WTC11 (cell line): ENCODE measurements around the gene SCG5. TPM values are rescaled to one million over a fixed set of nuclear protein-coding genes. Genes with fewer than 3 reads are reported as not detected.

ENCODE experiments used
- ATAC-seq: fragments of 200-7000 bp; cut with Tn5 transposase; 2 replicates; pipeline ENCODE4 v1.10.0; 2021; ENCODE audit warnings: mild to moderate bottlenecking, moderate library complexity
- CTCF ChIA-PET: fragments of 300-600 bp; sonication (Branson Sonifier 250); formaldehyde crosslinking; loops from one replicate; lab custom pipeline; 2021; ENCODE audit warnings: antibody characterized with exemption; lab: Charles Lee
- POLR2A ChIA-PET: fragments of 350-600 bp; sonication (Branson Sonifier 250); formaldehyde crosslinking; loops from one replicate; lab custom pipeline; 2021; ENCODE audit warnings: antibody characterized with exemption; lab: Charles Lee
- DNase-seq: peaks from one replicate; pipeline ENCODE4 v3.0.0; 2021; ENCODE audit warnings: low spot score
- H3K27ac Mint-ChIP-seq: 2 replicates; pipeline ENCODE4 v1.8.0; 2021; ENCODE audit warnings: mixed read lengths
- H3K27me3 Mint-ChIP-seq: 2 replicates; pipeline ENCODE4 v1.8.0; 2021; ENCODE audit warnings: low read depth, mild to moderate bottlenecking, moderate library complexity, mixed read lengths
- H3K36me3 Mint-ChIP-seq: 2 replicates; pipeline ENCODE4 v1.8.0; 2021; ENCODE audit warnings: mixed read lengths
- H3K4me1 Mint-ChIP-seq: 2 replicates; pipeline ENCODE4 v1.8.0; 2022; ENCODE audit warnings: mixed read lengths
- H3K4me3 Mint-ChIP-seq: 2 replicates; pipeline ENCODE4 v1.8.0; 2021; ENCODE audit warnings: mild to moderate bottlenecking, moderate library complexity, mixed read lengths
- H3K9me3 Mint-ChIP-seq: 2 replicates; pipeline ENCODE4 v1.8.0; 2021; ENCODE audit warnings: mixed read lengths
- ATF2 ChIP-seq: sonication (generic); formaldehyde crosslinking; IDR thresholded peaks from 2 replicates; pipeline ENCODE4 v1.8.1; 2022; ENCODE audit warnings: low read depth, missing genetic modification reagents, borderline replicate concordance
- CDX4 ChIP-seq: fragments of 250-450 bp; sonication (Bioruptor Pico); IDR thresholded peaks from 2 replicates; pipeline ENCODE4 v1.9.0; 2021; ENCODE audit warnings: moderate library complexity, mild to moderate bottlenecking, inconsistent platforms, borderline replicate concordance
- ELF4 ChIP-seq: sonication (generic); formaldehyde crosslinking; IDR thresholded peaks from 2 replicates; pipeline ENCODE4 v1.8.1; 2022; ENCODE audit warnings: low read depth, mild to moderate bottlenecking, moderate library complexity, missing genetic modification reagents
- ESRRA ChIP-seq: sonication (generic); formaldehyde crosslinking; IDR thresholded peaks from 2 replicates; pipeline ENCODE4 v1.8.1; 2022; ENCODE audit warnings: mild to moderate bottlenecking, missing genetic modification reagents, borderline replicate concordance
- FOXJ3 ChIP-seq: sonication (generic); formaldehyde crosslinking; IDR thresholded peaks from 2 replicates; pipeline ENCODE4 v1.9.0; 2021; ENCODE audit warnings: missing genetic modification reagents, mild to moderate bottlenecking, borderline replicate concordance
- JUN ChIP-seq: sonication (generic); formaldehyde crosslinking; IDR thresholded peaks from 2 replicates; pipeline ENCODE4 v1.8.0; 2023; ENCODE audit warnings: mild to moderate bottlenecking, missing genetic modification reagents
- MAX ChIP-seq: sonication (generic); formaldehyde crosslinking; IDR thresholded peaks from 2 replicates; pipeline ENCODE4 v1.8.0; 2022; ENCODE audit warnings: mild to moderate bottlenecking, missing genetic modification reagents
- MYBL2 ChIP-seq: sonication (generic); formaldehyde crosslinking; IDR thresholded peaks from 2 replicates; pipeline ENCODE4 v1.8.1; 2023; ENCODE audit warnings: mild to moderate bottlenecking, moderate library complexity, missing genetic modification reagents
- NFE2L1 ChIP-seq: sonication (generic); formaldehyde crosslinking; IDR thresholded peaks from 2 replicates; pipeline ENCODE4 v1.8.1; 2023; ENCODE audit warnings: missing genetic modification reagents
- OVOL2 ChIP-seq: fragments of 250-450 bp; sonication (Bioruptor Pico); IDR thresholded peaks from 2 replicates; pipeline ENCODE4 v1.9.0; 2021; ENCODE audit warnings: mild to moderate bottlenecking, borderline replicate concordance
- STAT6 ChIP-seq: sonication (generic); formaldehyde crosslinking; conservative IDR thresholded peaks from 2 replicates; pipeline ENCODE4 v1.8.1; 2023; ENCODE audit warnings: mild to moderate bottlenecking, low read depth, missing genetic modification reagents, moderate library complexity
- TEAD4 ChIP-seq: sonication (generic); formaldehyde crosslinking; IDR thresholded peaks from 2 replicates; pipeline ENCODE4 v1.8.0; 2022; ENCODE audit warnings: mild to moderate bottlenecking, missing genetic modification reagents
- USF1 ChIP-seq: sonication (generic); formaldehyde crosslinking; IDR thresholded peaks from 2 replicates; pipeline ENCODE4 v1.8.0; 2022; ENCODE audit warnings: mild to moderate bottlenecking, missing genetic modification reagents
- ZMAT4 ChIP-seq: fragments of 250-450 bp; sonication (Bioruptor Pico); IDR thresholded peaks from 2 replicates; pipeline ENCODE4 v1.9.0; 2021; ENCODE audit warnings: mild to moderate bottlenecking
- ZNF263 ChIP-seq: sonication (generic); formaldehyde crosslinking; IDR thresholded peaks from 2 replicates; pipeline ENCODE4 v1.8.1; 2022; ENCODE audit warnings: low read depth, mild to moderate bottlenecking, moderate library complexity, missing genetic modification reagents
- total RNA-seq: library from RNA; stranded (reverse); gene quantifications from 3 replicates; pipeline ENCODE4 v1.2.3, GENCODE V29; 2021
- TF ChIP-seq, protein P1 (sequence below): fragments of 250-450 bp; sonication (Bioruptor Pico); IDR thresholded peaks from 2 replicates; pipeline ENCODE4 v1.9.0; 2021; ENCODE audit warnings: mild to moderate bottlenecking, borderline replicate concordance
- TF ChIP-seq, protein P2 (sequence below): sonication (generic); formaldehyde crosslinking; IDR thresholded peaks from 2 replicates; pipeline ENCODE4 v1.8.1; 2023; ENCODE audit warnings: mild to moderate bottlenecking, missing genetic modification reagents, moderate library complexity
- TF ChIP-seq, protein P3 (sequence below): sonication (generic); formaldehyde crosslinking; IDR thresholded peaks from 2 replicates; pipeline ENCODE4 v1.8.1; 2022; ENCODE audit warnings: missing genetic modification reagents, borderline replicate concordance

SCG5 gene
- total RNA-seq, 1 experiment from 2014 or later: 14.2 TPM

GRCh38 chr15:32705446-32705845 lies 63.9 kb downstream of the SCG5 start (continued):
- TF ChIP-seq, protein P1, sequence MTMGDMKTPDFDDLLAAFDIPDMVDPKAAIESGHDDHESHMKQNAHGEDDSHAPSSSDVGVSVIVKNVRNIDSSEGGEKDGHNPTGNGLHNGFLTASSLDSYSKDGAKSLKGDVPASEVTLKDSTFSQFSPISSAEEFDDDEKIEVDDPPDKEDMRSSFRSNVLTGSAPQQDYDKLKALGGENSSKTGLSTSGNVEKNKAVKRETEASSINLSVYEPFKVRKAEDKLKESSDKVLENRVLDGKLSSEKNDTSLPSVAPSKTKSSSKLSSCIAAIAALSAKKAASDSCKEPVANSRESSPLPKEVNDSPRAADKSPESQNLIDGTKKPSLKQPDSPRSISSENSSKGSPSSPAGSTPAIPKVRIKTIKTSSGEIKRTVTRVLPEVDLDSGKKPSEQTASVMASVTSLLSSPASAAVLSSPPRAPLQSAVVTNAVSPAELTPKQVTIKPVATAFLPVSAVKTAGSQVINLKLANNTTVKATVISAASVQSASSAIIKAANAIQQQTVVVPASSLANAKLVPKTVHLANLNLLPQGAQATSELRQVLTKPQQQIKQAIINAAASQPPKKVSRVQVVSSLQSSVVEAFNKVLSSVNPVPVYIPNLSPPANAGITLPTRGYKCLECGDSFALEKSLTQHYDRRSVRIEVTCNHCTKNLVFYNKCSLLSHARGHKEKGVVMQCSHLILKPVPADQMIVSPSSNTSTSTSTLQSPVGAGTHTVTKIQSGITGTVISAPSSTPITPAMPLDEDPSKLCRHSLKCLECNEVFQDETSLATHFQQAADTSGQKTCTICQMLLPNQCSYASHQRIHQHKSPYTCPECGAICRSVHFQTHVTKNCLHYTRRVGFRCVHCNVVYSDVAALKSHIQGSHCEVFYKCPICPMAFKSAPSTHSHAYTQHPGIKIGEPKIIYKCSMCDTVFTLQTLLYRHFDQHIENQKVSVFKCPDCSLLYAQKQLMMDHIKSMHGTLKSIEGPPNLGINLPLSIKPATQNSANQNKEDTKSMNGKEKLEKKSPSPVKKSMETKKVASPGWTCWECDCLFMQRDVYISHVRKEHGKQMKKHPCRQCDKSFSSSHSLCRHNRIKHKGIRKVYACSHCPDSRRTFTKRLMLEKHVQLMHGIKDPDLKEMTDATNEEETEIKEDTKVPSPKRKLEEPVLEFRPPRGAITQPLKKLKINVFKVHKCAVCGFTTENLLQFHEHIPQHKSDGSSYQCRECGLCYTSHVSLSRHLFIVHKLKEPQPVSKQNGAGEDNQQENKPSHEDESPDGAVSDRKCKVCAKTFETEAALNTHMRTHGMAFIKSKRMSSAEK (CRISPR knock-in tag): no peak
- TF ChIP-seq ZMAT4 (CRISPR knock-in tag) (no peak), ATF2 (CRISPR knock-in tag) (no peak), FOXJ3 (no peak), CDX4 (no peak), NFE2L1 (no peak), OVOL2 (CRISPR knock-in tag) (no peak), JUN (no peak), ESRRA (CRISPR knock-in tag) (no peak), MYBL2 (CRISPR knock-in tag) (no peak), ELF4 (CRISPR knock-in tag) (no peak)
- TF ChIP-seq, protein P2, sequence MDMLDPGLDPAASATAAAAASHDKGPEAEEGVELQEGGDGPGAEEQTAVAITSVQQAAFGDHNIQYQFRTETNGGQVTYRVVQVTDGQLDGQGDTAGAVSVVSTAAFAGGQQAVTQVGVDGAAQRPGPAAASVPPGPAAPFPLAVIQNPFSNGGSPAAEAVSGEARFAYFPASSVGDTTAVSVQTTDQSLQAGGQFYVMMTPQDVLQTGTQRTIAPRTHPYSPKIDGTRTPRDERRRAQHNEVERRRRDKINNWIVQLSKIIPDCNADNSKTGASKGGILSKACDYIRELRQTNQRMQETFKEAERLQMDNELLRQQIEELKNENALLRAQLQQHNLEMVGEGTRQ (CRISPR knock-in tag): no peak
- TF ChIP-seq, all 79 proteins: peak for 0

- ATAC-seq (no peak), DNase-seq (no peak)
- ChIA-PET POLR2A (no interaction called here), CTCF (no interaction called here)
- no peaks in the 10 kb centered on the region for H3K9me3 Mint-ChIP-seq
- no peaks in the 10 kb centered on the region; the same call in 1 of the 2 replicates for H3K4me1 Mint-ChIP-seq
- TF ChIP-seq ZNF263 (CRISPR knock-in tag) (no peak), STAT6 (no peak), MAX (CRISPR knock-in tag) (no peak), USF1 (CRISPR knock-in tag) (no peak), TEAD4 (CRISPR knock-in tag) (no peak)
- TF ChIP-seq, protein P3, sequence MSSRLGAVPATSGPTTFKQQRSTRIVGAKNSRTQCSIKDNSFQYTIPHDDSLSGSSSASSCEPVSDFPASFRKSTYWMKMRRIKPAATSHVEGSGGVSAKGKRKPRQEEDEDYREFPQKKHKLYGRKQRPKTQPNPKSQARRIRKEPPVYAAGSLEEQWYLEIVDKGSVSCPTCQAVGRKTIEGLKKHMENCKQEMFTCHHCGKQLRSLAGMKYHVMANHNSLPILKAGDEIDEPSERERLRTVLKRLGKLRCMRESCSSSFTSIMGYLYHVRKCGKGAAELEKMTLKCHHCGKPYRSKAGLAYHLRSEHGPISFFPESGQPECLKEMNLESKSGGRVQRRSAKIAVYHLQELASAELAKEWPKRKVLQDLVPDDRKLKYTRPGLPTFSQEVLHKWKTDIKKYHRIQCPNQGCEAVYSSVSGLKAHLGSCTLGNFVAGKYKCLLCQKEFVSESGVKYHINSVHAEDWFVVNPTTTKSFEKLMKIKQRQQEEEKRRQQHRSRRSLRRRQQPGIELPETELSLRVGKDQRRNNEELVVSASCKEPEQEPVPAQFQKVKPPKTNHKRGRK (CRISPR knock-in tag): no peak
- no peaks in the 10 kb centered on the region for H3K36me3 Mint-ChIP-seq
- H3K27me3 Mint-ChIP-seq: no peaks in the 10 kb centered on the region
- no peak overlapping the region for H3K27ac Mint-ChIP-seq
- H3K4me3 Mint-ChIP-seq: no peak overlapping the region
Observed at GRCh38 chr15:32706704-32707103, 65.2 kb downstream of the SCG5 start.
